ENCODE measurements around the gene HAO1. TPM values are rescaled to one million over a fixed set of nuclear protein-coding genes. Genes with fewer than 3 reads are reported as not detected.

HAO1 gene
- total RNA-seq, 3 donors from 2014 or later, result not detected

DNA sequence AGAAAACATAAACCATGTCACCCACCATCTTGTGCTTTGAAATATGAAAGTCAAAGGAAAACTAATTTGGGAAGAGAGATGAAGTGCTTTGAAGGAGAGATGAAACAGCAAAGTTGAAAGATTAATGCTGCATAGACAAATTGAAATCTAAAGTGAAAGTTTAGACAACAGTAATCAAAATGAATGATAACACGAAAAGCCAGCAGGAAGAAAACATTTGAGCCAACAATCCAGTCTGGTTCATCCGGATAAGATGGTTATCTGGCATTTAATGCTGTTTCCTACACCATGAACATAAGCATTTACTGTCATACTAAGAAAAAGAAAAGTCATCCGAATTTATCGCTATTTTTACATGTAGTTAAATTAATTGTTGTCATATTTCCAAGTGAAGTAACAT is 595 bp downstream of the HAO1 start:
- no peak for ATAC-seq
- TF ChIP-seq, protein P1, sequence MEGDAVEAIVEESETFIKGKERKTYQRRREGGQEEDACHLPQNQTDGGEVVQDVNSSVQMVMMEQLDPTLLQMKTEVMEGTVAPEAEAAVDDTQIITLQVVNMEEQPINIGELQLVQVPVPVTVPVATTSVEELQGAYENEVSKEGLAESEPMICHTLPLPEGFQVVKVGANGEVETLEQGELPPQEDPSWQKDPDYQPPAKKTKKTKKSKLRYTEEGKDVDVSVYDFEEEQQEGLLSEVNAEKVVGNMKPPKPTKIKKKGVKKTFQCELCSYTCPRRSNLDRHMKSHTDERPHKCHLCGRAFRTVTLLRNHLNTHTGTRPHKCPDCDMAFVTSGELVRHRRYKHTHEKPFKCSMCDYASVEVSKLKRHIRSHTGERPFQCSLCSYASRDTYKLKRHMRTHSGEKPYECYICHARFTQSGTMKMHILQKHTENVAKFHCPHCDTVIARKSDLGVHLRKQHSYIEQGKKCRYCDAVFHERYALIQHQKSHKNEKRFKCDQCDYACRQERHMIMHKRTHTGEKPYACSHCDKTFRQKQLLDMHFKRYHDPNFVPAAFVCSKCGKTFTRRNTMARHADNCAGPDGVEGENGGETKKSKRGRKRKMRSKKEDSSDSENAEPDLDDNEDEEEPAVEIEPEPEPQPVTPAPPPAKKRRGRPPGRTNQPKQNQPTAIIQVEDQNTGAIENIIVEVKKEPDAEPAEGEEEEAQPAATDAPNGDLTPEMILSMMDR (IDR thresholded peaks at IDR 0.05), result no peak
- Histone ChIP-seq H3K36me3 (ENCODE audit: low read depth) (no peaks in the 10 kb centered on the region), H3K4me1 (ENCODE audit: low read depth) (no peaks in the 10 kb centered on the region), H3K9me3 (no peaks in the 10 kb centered on the region), H3K4me3 (no peak overlapping the region)
- intact Hi-C loops (cut with DNase I, micrococcal nuclease), result no loop called here
- DNase-seq, result no peak

DNA sequence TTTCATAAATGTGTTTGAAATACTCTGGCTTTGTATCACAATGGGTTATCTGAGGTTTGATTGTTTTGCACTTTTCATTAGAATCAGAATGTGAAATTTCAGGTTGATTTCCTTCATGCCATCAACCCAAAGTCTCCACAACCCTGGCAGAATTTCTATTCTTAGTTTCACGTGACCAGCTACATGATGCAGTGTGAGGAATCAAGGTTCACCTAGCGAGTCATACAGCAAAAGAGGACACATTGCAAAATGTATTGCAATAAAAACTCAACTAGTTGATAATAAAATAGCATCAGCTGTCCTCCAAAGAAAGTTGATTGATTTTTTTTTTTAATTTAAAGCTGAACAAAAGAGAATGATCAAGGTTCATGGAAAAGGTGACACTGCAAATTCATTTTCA is 2.2 kb downstream of the HAO1 start:
- no peak for ATAC-seq
- TF ChIP-seq, protein P1 (IDR thresholded peaks at IDR 0.05), result no peak
- DNase-seq, result no peak

DNA sequence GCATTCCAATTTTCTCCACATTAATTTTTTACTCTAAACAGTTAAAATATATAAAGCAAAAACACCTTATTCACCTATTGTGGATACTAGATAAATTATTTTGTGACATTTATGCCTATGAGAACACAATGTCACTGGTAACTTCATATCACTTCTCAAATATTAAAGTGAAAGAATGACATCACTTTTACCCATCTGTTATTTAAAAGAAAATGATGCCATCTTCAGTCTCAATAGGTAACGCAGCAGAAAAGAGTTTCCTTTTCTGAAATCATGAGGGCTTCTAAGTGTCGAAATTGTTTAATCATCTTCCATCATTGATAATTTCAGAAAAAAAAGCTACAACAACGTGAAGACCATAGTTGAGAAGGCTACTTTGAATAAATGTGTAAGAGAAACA is 2.9 kb downstream of the HAO1 start:
- Histone ChIP-seq H3K36me3 (ENCODE audit: low read depth) (no peaks in the 10 kb centered on the region), H3K4me1 (ENCODE audit: low read depth) (no peaks in the 10 kb centered on the region), H3K4me3 (no peak overlapping the region), H3K9me3 (no peaks in the 10 kb centered on the region)
- ATAC-seq, result no peak
- intact Hi-C loops (cut with DNase I, micrococcal nuclease), result no loop called here
- DNase-seq, result no peak
- TF ChIP-seq, protein P1 (IDR thresholded peaks at IDR 0.05), result no peak

More for the DNA sequence above, 2.2 kb downstream of the HAO1 start:
- H3K4me1 ChIP-seq (ENCODE audit: low read depth), result no peaks in the 10 kb centered on the region
- intact Hi-C loops (cut with DNase I, micrococcal nuclease), result no loop called here
- no peak overlapping the region for H3K4me3 ChIP-seq
- no peaks in the 10 kb centered on the region for H3K9me3 ChIP-seq
- H3K36me3 ChIP-seq (ENCODE audit: low read depth), result no peaks in the 10 kb centered on the region

DNA sequence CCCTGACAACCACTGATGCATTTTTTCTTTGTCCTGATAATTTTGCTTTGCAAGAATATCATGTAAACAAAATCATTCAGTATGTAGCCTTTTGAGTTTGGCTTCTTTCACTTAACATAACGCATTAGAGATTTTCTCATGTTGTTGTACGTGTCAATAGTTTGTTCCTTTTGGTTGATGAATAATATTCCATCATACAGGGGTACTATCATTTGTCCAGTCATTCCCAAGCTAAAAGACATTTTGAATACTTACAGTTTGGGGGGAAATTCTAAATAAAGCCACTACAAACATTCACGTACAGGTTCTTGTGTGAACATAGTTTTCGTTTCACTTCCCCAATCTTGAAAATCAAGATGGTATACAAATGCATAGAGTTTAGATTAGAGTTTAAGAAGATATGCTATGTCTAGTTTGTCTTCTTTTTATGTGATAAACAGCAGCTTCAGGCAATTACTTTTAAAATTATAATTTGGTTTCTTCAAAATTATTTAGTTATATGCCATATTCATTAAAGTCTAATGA is 5.2 kb downstream of the HAO1 start:
- DNase-seq (no peak), ATAC-seq (no peak)
- TF ChIP-seq, protein P1 (IDR thresholded peaks at IDR 0.05), result no peak
- H3K9me3 ChIP-seq, result no peaks in the 10 kb centered on the region
- H3K4me3 ChIP-seq, result no peak overlapping the region
- no peaks in the 10 kb centered on the region for H3K36me3 ChIP-seq (ENCODE audit: low read depth)
- no peaks in the 10 kb centered on the region for H3K4me1 ChIP-seq (ENCODE audit: low read depth)
- intact Hi-C loops (cut with DNase I, micrococcal nuclease), result no loop called here

DNA sequence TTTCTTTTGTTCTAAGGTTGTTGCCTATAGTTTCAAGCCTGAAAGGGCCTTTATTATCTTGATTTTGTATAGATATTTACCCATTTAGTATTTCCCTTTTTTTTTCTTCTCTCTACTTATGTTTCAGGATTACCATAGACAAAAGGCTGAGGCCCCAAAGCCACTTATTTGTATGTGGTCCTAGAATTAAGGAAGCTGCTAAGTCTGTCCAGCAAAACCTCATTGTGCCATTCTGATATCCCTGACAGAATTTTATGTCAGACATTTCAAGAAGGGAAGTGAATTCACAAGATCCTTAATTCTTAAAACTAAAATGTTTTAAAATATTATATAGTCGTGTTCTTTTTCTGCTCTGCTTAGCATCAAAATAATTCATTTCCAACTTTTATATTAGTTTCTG is 6.9 kb downstream of the HAO1 start:
- Histone ChIP-seq H3K9me3 (no peaks in the 10 kb centered on the region), H3K4me3 (no peak overlapping the region), H3K36me3 (ENCODE audit: low read depth) (no peaks in the 10 kb centered on the region), H3K4me1 (ENCODE audit: low read depth) (no peaks in the 10 kb centered on the region)
- ATAC-seq, result no peak
- TF ChIP-seq, protein P1 (IDR thresholded peaks at IDR 0.05), result no peak
- no peak for DNase-seq
- intact Hi-C loops (cut with DNase I, micrococcal nuclease), result no loop called here

DNA sequence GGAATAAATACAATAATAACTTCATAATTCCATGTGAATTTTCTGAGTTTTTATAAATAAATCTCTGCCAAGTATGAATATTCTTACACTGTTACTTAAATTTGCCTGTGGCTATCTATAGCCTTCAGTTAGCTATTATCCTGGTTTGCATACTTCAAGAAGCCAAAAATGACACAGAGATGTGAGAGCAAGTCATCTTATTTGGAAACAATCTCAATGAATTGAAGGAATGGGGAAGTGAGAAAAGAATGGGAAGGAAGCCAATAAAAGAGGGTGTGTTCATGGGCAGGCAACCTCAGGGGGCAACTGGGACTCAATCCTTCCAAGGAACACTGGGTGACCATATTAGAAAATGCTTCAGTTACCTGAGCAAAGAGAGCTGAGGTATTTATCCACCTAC is 9.9 kb downstream of the HAO1 start:
- H3K4me3 ChIP-seq, result no peak overlapping the region
- DNase-seq (no peak), ATAC-seq (no peak)
- H3K36me3 ChIP-seq (ENCODE audit: low read depth), result no peaks in the 10 kb centered on the region
- no peaks in the 10 kb centered on the region for H3K4me1 ChIP-seq (ENCODE audit: low read depth)
- H3K9me3 ChIP-seq, result no peaks in the 10 kb centered on the region
- intact Hi-C loops (cut with DNase I, micrococcal nuclease), result no loop called here
- TF ChIP-seq, protein P1 (IDR thresholded peaks at IDR 0.05), result no peak

All from mucosa of descending colon (tissue), 3 donors.